ENCODE data around the gene XKRX. TPM values are rescaled to one million over a fixed set of nuclear protein-coding genes. Genes with fewer than 3 reads are reported as not detected.

XKRX gene
- total and polyA plus RNA-seq, 2 of the 13 experiments (the other 11 are each of a cell fraction or from before 2014, with no cell fraction given): not detected

- TF ChIP-seq ZNF691 (CRISPR knock-in tag; IDR thresholded peaks at IDR 0.05; ENCODE audit: borderline replicate concordance, low read depth) (no peak), ZNF777 (CRISPR knock-in tag; IDR thresholded peaks at IDR 0.05) (no peak), CENPX (CRISPR knock-in tag; IDR thresholded peaks at IDR 0.05) (no peak), ARNT (IDR thresholded peaks at IDR 0.05) (no peak), ZNF354B (CRISPR knock-in tag; IDR thresholded peaks at IDR 0.05) (no peak), ZNF335 (CRISPR knock-in tag; IDR thresholded peaks at IDR 0.05) (no peak), WIZ (CRISPR knock-in tag; IDR thresholded peaks at IDR 0.05) (no peak), GMEB1 (CRISPR knock-in tag; IDR thresholded peaks at IDR 0.05; ENCODE audit: borderline replicate concordance) (no peak), RORA (CRISPR knock-in tag; IDR thresholded peaks at IDR 0.05) (no peak)
Measured at GRCh38 chrX:100905620-100906019, 23.1 kb downstream of the XKRX start (continued).

GRCh38 chrX:100904433-100904832 lies 24.3 kb downstream of the XKRX start:
- 50% methylated on average over 2 of the region's 2 CpGs for WGBS (ENCODE audit: low lambda C conversion rate)

More at GRCh38 chrX:100904433-100904832, 24.3 kb downstream of the XKRX start:
- no peaks in the 10 kb centered on the region for H3K79me2 ChIP-seq (ENCODE audit: insufficient read depth, low read length)
- ATAC-seq (no peak), FAIRE-seq (no peak), DNase-seq (ENCODE audit: low spot score) (no peak)
- no peak overlapping the region for H3K4me3 ChIP-seq (replicated peaks in 1 of 3; ENCODE audit: insufficient read depth in 1 of 3, low read depth in 2 of 3, low read length in 3 of 3)
- no peaks in the 10 kb centered on the region for H3K9me3 ChIP-seq (ENCODE audit: low read length)
- TF ChIP-seq FOXC1 (CRISPR knock-in tag; IDR thresholded peaks at IDR 0.05; ENCODE audit: borderline replicate concordance) (no peak), ZNF614 (CRISPR knock-in tag; IDR thresholded peaks at IDR 0.05; ENCODE audit: borderline replicate concordance) (no peak), MYC (CRISPR knock-in tag; IDR thresholded peaks at IDR 0.05; ENCODE audit: borderline replicate concordance) (no peak), XRCC5 (optimal IDR thresholded peaks at IDR 0.05; ENCODE audit: low read length) (no peak), ZBTB43 (CRISPR knock-in tag; conservative IDR thresholded peaks at IDR 0.05) (no peak), PHF20 (CRISPR knock-in tag; IDR thresholded peaks at IDR 0.05) (no peak)
- no peak overlapping the region for H3K4me2 ChIP-seq (ENCODE audit: low read depth, low read length)
- no peak overlapping the region for H3K9ac ChIP-seq (ENCODE audit: insufficient read depth, low read depth, low read length)
- no peak overlapping the region for H3K27ac ChIP-seq (ENCODE audit: extremely low read length, insufficient read depth, low read length)
- no peaks in the 10 kb centered on the region for H4K20me1 ChIP-seq (ENCODE audit: insufficient read depth, low read length)
- no TSS peak for BruUV-seq (replicated peaks)
- in situ Hi-C loops (cut with HindIII; ENCODE audit: extremely low pct_ligation_motif_present, low pct_unique_long_range_greater_than_20kb): no loop called here
- H3K27me3 ChIP-seq (ENCODE audit: control insufficient read depth in 1 of 2, insufficient read depth in 2 of 2, low read length in 2 of 2): no peaks in the 10 kb centered on the region
- no peak overlapping the region for H2AFZ ChIP-seq (ENCODE audit: low read length)
- no peaks in the 10 kb centered on the region for H3K4me1 ChIP-seq (ENCODE audit: insufficient read depth, low read length)
- H3K36me3 ChIP-seq (replicated peaks in 1 of 2; ENCODE audit: control insufficient read depth in 1 of 2, insufficient read depth in 2 of 2, low read length in 2 of 2): no peaks in the 10 kb centered on the region
- POLR2A ChIA-PET: no interaction called here
- intact Hi-C loops (cut with micrococcal nuclease; ENCODE audit: unreplicated experiment): no loop called here
- CTCF ChIA-PET (ENCODE audit: low intra/inter-chr PET ratio, low total read pairs): no interaction called here
